Keratinocyte (primary cell): ENCODE measurements around the gene ADAMTS4. TPM values are rescaled to one million over a fixed set of nuclear protein-coding genes. Genes with fewer than 3 reads are reported as not detected.

Source experiments
- DNase-seq: peaks from one replicate; pipeline ENCODE4 v3.0.0-alpha.2; 2011; ENCODE audit warnings: low read depth, missing footprints, low spot score
- FAIRE-seq: peaks from 2 replicates; lab custom pipeline; 2011; peaks lifted over from hg19 to GRCh38; lab: Jason Lieb, UNC
- H2AFZ ChIP-seq: 2 replicates; pipeline ENCODE4 v1.6.0; 2012; ENCODE audit warnings: low read length, control low read depth, inconsistent platforms; ENCODE audit not compliant: control insufficient read depth
- H3K27ac ChIP-seq: 2 replicates; pipeline ENCODE4 v1.5.1; 2011; ENCODE audit warnings: low read length; ENCODE audit not compliant: control insufficient read depth, insufficient read depth
- H3K27me3 ChIP-seq: 3 replicates; pipeline ENCODE4 v1.6.0; 2011; ENCODE audit warnings: low read length; ENCODE audit not compliant: control insufficient read depth, insufficient read depth; ENCODE audit errors: extremely low read depth
- H3K36me3 ChIP-seq, 2 experiments: 2 replicates in 1 of 2; 3 replicates in 1 of 2; pipeline ENCODE4 v1.5.1; 2011; ENCODE audit warnings: low read length in 2 of 2, mild to moderate bottlenecking in 1 of 2; ENCODE audit not compliant: control insufficient read depth in 2 of 2, insufficient read depth in 2 of 2; ENCODE audit errors: extremely low read depth in 1 of 2
- H3K4me1 ChIP-seq: 3 replicates; pipeline ENCODE4 v1.5.1; 2011; ENCODE audit warnings: low read length; ENCODE audit not compliant: control insufficient read depth, insufficient read depth; ENCODE audit errors: extremely low read depth
- H3K4me2 ChIP-seq: 3 replicates; pipeline ENCODE4 v1.6.0; 2011; ENCODE audit warnings: low read depth, low read length; ENCODE audit not compliant: control insufficient read depth, insufficient read depth; ENCODE audit errors: extremely low read depth
- H3K4me3 ChIP-seq, 3 experiments: fragments of 200-600 bp in 1 of 3; sonication (generic) in 1 of 3; 2 replicates in 2 of 3; 3 replicates in 1 of 3; pipeline ENCODE4 v1.5.1; 2011 to 2016; ENCODE audit warnings: low read length in 3 of 3, mild to moderate bottlenecking in 3 of 3, control low read depth in 2 of 3, inconsistent platforms in 1 of 3, low read depth in 1 of 3, mixed read lengths in 1 of 3, mixed run types in 1 of 3, moderate library complexity in 1 of 3; ENCODE audit not compliant: control insufficient read depth in 2 of 3, insufficient read depth in 2 of 3; ENCODE audit errors: extremely low read depth in 1 of 3
- H3K79me2 ChIP-seq: 2 replicates; pipeline ENCODE4 v1.6.0; 2012; ENCODE audit warnings: low read length; ENCODE audit not compliant: control insufficient read depth, insufficient read depth
- H3K9ac ChIP-seq: 3 replicates; pipeline ENCODE4 v1.6.0; 2011; ENCODE audit warnings: low read length; ENCODE audit not compliant: control insufficient read depth, insufficient read depth; ENCODE audit errors: extremely low read depth
- H3K9me1 ChIP-seq: 3 replicates; pipeline ENCODE4 v1.6.0; 2011; ENCODE audit warnings: low read length; ENCODE audit not compliant: control insufficient read depth, insufficient read depth; ENCODE audit errors: extremely low read depth
- H3K9me3 ChIP-seq: 2 replicates; pipeline ENCODE4 v1.5.1; 2012; ENCODE audit warnings: low read depth, low read length; ENCODE audit not compliant: control insufficient read depth
- H4K20me1 ChIP-seq: 3 replicates; pipeline ENCODE4 v1.6.0; 2011; ENCODE audit warnings: low read length; ENCODE audit not compliant: control insufficient read depth, insufficient read depth; ENCODE audit errors: extremely low read depth
- CTCF ChIP-seq, 3 experiments: IDR thresholded peaks in 1 of 3; conservative IDR thresholded peaks in 1 of 3; optimal IDR thresholded peaks in 1 of 3; 2 replicates in 2 of 3; 3 replicates in 1 of 3; pipeline versions ENCODE3 to v1.5.1; 2011; ENCODE audit warnings: low read length in 3 of 3, mild to moderate bottlenecking in 3 of 3, moderate library complexity in 2 of 3, control low read depth in 1 of 3, inconsistent platforms in 1 of 3; ENCODE audit not compliant: insufficient read depth in 2 of 3; ENCODE audit errors: extremely low read depth in 1 of 3
- EZH2 ChIP-seq: IDR thresholded peaks from one replicate; pipeline ENCODE4 v1.6.1; 2012; ENCODE audit warnings: inconsistent platforms, mild to moderate bottlenecking, low read length, moderate library complexity
- dilution Hi-C: fragments of 300-500 bp; cut with MboI; formaldehyde crosslinking; loops from one replicate; pipeline ENCODE4 v1.7.0; 2020; ENCODE audit warnings: low sequenced_read_pairs; ENCODE audit not compliant: extremely low pct_ligation_motif_present
- polyA plus RNA-seq, 5 experiments: library from polyadenylated mRNA; depleted of rRNA in 3 of 5; stranded (reverse) in 3 of 5; stranded (forward) in 1 of 5; unstranded in 1 of 5; fragments of >200 nt; gene quantifications; 1 replicate in 1 of 5; 2 replicates in 3 of 5; 3 replicates in 1 of 5; pipeline versions ENCODE4 v1.2.1 to v1.2.3, GENCODE V29; 2011 to 2012; ENCODE audit warnings: missing spikeins in 2 of 5, low read depth in 1 of 5, low replicate concordance in 1 of 5

ADAMTS4 gene
- polyA plus RNA-seq, 1 donor (not counting 4 experiments of a cell fraction or from before 2014, with no cell fraction given), result 0.35 TPM

- Histone ChIP-seq H2AFZ (no peak overlapping the region), H3K9me1 (no peaks in the 10 kb centered on the region), H3K4me1 (peaks cover 25% of the 10 kb centered on the region), H3K27ac (no peak overlapping the region), H3K27me3 (no peaks in the 10 kb centered on the region), H3K9me3 (no peaks in the 10 kb centered on the region), H3K9ac (no peak overlapping the region), H3K79me2 (no peaks in the 10 kb centered on the region), H3K4me3 (no peak overlapping the region), H3K36me3 (no peaks in the 10 kb centered on the region), H3K4me2 (no peak overlapping the region), H4K20me1 (no peaks in the 10 kb centered on the region)
- no peak for TF ChIP-seq EZH2
- no peak for TF ChIP-seq CTCF (optimal IDR thresholded peaks at IDR 0.05 in 1 of 3, IDR thresholded peaks at IDR 0.05 in 1 of 3, conservative IDR thresholded peaks at IDR 0.05 in 1 of 3; ENCODE audit: extremely low read depth in 1 of 3, insufficient read depth in 2 of 3, low read length in 3 of 3)
- dilution Hi-C loops, result no loop called here
- DNase-seq, result no peak
- FAIRE-seq, result no peak
These were observed 3.7 kb downstream of the ADAMTS4 start for GRCh38 chr1:161195171-161195570.

GRCh38 chr1:161193561-161194235 lies 5.2 kb downstream of the ADAMTS4 start:
- H3K4me3 ChIP-seq, result no peak overlapping the region
- H3K4me1 ChIP-seq, result peaks cover 10% of the 10 kb centered on the region
- H3K9me3 ChIP-seq, result no peaks in the 10 kb centered on the region
- TF ChIP-seq CTCF (optimal IDR thresholded peaks at IDR 0.05 in 1 of 3, IDR thresholded peaks at IDR 0.05 in 1 of 3, conservative IDR thresholded peaks at IDR 0.05 in 1 of 3; ENCODE audit: extremely low read depth in 1 of 3, insufficient read depth in 2 of 3, low read length in 3 of 3) (no peak), EZH2 (no peak)
- H3K27ac ChIP-seq, result no peak overlapping the region
- dilution Hi-C loops, result no loop called here
- H2AFZ ChIP-seq, result no peak overlapping the region
- no peaks in the 10 kb centered on the region for H3K9me1 ChIP-seq
- H4K20me1 ChIP-seq, result no peaks in the 10 kb centered on the region
- H3K79me2 ChIP-seq, result no peaks in the 10 kb centered on the region
- no peak overlapping the region for H3K9ac ChIP-seq
- no peaks in the 10 kb centered on the region for H3K27me3 ChIP-seq
- DNase-seq (no peak), FAIRE-seq (no peak)
- no peak overlapping the region for H3K4me2 ChIP-seq
- no peaks in the 10 kb centered on the region for H3K36me3 ChIP-seq
